Measurements from ENCODE around the gene HFE.

HFE gene

DNA sequence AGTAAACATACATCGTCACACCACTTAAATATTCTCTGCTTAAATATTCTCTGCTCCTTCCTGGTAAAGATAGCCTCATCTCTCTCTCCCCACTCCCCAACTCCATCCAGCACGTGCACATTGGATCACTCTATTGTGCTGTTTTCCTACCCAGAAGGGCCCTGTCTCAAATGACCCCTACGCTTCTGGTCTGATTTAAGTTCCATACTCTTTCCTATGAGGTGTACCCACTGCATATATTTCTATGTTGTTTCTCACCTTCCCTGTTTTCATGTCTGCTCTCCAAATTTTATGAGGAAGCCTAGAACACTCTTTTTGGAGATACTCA lies 53.7 kb downstream of the HFE start:
- no peak overlapping the region for H2BK5ac ChIP-seq (ENCODE audit: low read length)
- no peak overlapping the region for H3K4ac ChIP-seq (ENCODE audit: low read depth, low read length)
- H3K4me1 ChIP-seq (ENCODE audit: control insufficient read depth, low read depth, low read length), result no peaks in the 10 kb centered on the region
- H2BK15ac ChIP-seq (replicated peaks; ENCODE audit: low read depth), result no peak overlapping the region
- no peak overlapping the region for H4K8ac ChIP-seq (ENCODE audit: low read depth, low read length)
- H3K79me2 ChIP-seq (ENCODE audit: control insufficient read depth, insufficient read depth, low read length), result no peaks in the 10 kb centered on the region
- no peak overlapping the region for H2BK120ac ChIP-seq (ENCODE audit: low read depth, low read length)
- no peak overlapping the region for H3K9ac ChIP-seq (ENCODE audit: low read length)
- H3K56ac ChIP-seq (ENCODE audit: low read length), result no peak overlapping the region
- no peak overlapping the region for H2AK5ac ChIP-seq (ENCODE audit: low read length)
- H3K27me3 ChIP-seq (ENCODE audit: insufficient read depth, low read length, poor library complexity), result no peaks in the 10 kb centered on the region
- no CpG with 5 or more reads among the region's 3 CpGs for WGBS (ENCODE audit: extremely low coverage, insufficient coverage, low lambda C conversion rate)
- no peak overlapping the region for H3K4me3 ChIP-seq (ENCODE audit: low read length)
- H3K79me1 ChIP-seq (ENCODE audit: low read length), result no peaks in the 10 kb centered on the region
- no peaks in the 10 kb centered on the region for H3K36me3 ChIP-seq (ENCODE audit: control insufficient read depth, insufficient read depth, low read length)
- H3K27ac ChIP-seq (ENCODE audit: low read depth, low read length), result no peak overlapping the region
- no peak overlapping the region for H4K5ac ChIP-seq (ENCODE audit: low read length)
- H3K18ac ChIP-seq (ENCODE audit: low read length), result no peak overlapping the region
- no peak overlapping the region for H3K23ac ChIP-seq (ENCODE audit: low read length)
- no peak overlapping the region for H3K4me2 ChIP-seq (ENCODE audit: low read length)
- no peak for DNase-seq

DNA sequence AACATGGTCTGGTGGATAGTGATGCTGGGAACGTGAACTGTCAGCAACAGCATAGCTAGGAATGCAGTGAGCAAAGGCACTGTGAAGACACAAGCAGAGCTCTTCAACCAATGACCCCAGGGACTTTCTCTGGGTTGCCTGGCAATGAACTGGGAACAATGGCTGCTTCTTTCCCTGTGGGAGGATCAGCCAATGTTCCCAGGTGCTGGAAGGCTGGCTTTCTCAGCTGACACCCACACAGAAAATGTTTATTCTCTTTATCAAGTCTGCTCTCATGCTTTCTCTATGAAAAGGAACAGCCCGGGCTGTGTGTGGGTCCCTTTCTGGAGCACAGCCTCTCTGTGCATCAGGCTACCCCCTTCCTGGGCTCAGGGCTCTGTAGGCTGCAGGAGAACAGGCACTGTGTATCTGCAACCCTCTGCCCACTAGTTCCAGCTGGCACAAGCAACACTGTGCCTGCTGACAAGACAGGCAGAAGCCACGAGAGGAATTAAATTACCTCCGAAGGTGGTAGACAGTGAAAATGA lies 54.2 kb downstream of the HFE start:
- H2BK120ac ChIP-seq (ENCODE audit: low read depth, low read length), result no peak overlapping the region
- no peaks in the 10 kb centered on the region for H3K4me1 ChIP-seq (ENCODE audit: control insufficient read depth, low read depth, low read length)
- H3K56ac ChIP-seq (ENCODE audit: low read length), result no peak overlapping the region
- H3K4ac ChIP-seq (ENCODE audit: low read depth, low read length), result no peak overlapping the region
- no CpG with 5 or more reads among the region's 4 CpGs for WGBS (ENCODE audit: extremely low coverage, insufficient coverage, low lambda C conversion rate)
- no peak overlapping the region for H3K4me3 ChIP-seq (ENCODE audit: low read length)
- H2BK15ac ChIP-seq (replicated peaks; ENCODE audit: low read depth), result no peak overlapping the region
- no peaks in the 10 kb centered on the region for H3K79me2 ChIP-seq (ENCODE audit: control insufficient read depth, insufficient read depth, low read length)
- H4K8ac ChIP-seq (ENCODE audit: low read depth, low read length), result no peak overlapping the region
- no peak overlapping the region for H3K23ac ChIP-seq (ENCODE audit: low read length)
- H2AK5ac ChIP-seq (ENCODE audit: low read length), result no peak overlapping the region
- DNase-seq, result peak; percentile 57
- H4K5ac ChIP-seq (ENCODE audit: low read length), result no peak overlapping the region
- H3K18ac ChIP-seq (ENCODE audit: low read length), result no peak overlapping the region
- no peak overlapping the region for H3K4me2 ChIP-seq (ENCODE audit: low read length)
- H2BK5ac ChIP-seq (ENCODE audit: low read length), result no peak overlapping the region
- no peaks in the 10 kb centered on the region for H3K36me3 ChIP-seq (ENCODE audit: control insufficient read depth, insufficient read depth, low read length)
- H3K9ac ChIP-seq (ENCODE audit: low read length), result no peak overlapping the region
- H3K27ac ChIP-seq (ENCODE audit: low read depth, low read length), result no peak overlapping the region
- H3K27me3 ChIP-seq (ENCODE audit: insufficient read depth, low read length, poor library complexity), result no peaks in the 10 kb centered on the region
- H3K79me1 ChIP-seq (ENCODE audit: low read length), result no peaks in the 10 kb centered on the region

- Histone ChIP-seq H3K56ac (ENCODE audit: low read length) (no peak overlapping the region), H3K27ac (ENCODE audit: low read depth, low read length) (no peak overlapping the region), H4K8ac (ENCODE audit: low read depth, low read length) (no peak overlapping the region), H2AK5ac (ENCODE audit: low read length) (no peak overlapping the region), H3K36me3 (ENCODE audit: control insufficient read depth, insufficient read depth, low read length) (no peaks in the 10 kb centered on the region), H3K23ac (ENCODE audit: low read length) (no peak overlapping the region), H3K4ac (ENCODE audit: low read depth, low read length) (no peak overlapping the region), H2BK15ac (replicated peaks; ENCODE audit: low read depth) (no peak overlapping the region), H3K18ac (ENCODE audit: low read length) (no peak overlapping the region), H2BK120ac (ENCODE audit: low read depth, low read length) (no peak overlapping the region), H3K79me2 (ENCODE audit: control insufficient read depth, insufficient read depth, low read length) (no peaks in the 10 kb centered on the region), H3K79me1 (ENCODE audit: low read length) (no peaks in the 10 kb centered on the region), H3K4me3 (ENCODE audit: low read length) (no peak overlapping the region), H4K5ac (ENCODE audit: low read length) (no peak overlapping the region), H3K4me1 (ENCODE audit: control insufficient read depth, low read depth, low read length) (no peaks in the 10 kb centered on the region), H2BK5ac (ENCODE audit: low read length) (no peak overlapping the region), H3K27me3 (ENCODE audit: insufficient read depth, low read length, poor library complexity) (no peaks in the 10 kb centered on the region), H3K4me2 (ENCODE audit: low read length) (no peak overlapping the region), H3K9ac (ENCODE audit: low read length) (no peak overlapping the region)
- WGBS (ENCODE audit: extremely low coverage, insufficient coverage, low lambda C conversion rate), result no CpG with 5 or more reads among the region's 2 CpGs
- DNase-seq, result no peak
These were observed 54.8 kb downstream of the HFE start for GRCh38 chr6:26142026-26142425.

All from mesendoderm (in vitro differentiated cells).